Measurements from ENCODE around the gene ADM2.
A peak's percentile ranks its signal among the peaks of the same experiment; 100 is the strongest.

ADM2 gene

GRCh38 chr22:50467773-50468440 is 13.4 kb upstream of the ADM2 start:
- DNase-seq (ENCODE audit: low spot score) = no peak

GRCh38 chr22:50468626-50469025 is 12.7 kb upstream of the ADM2 start:
- DNase-seq (ENCODE audit: low spot score) = no peak

DNA sequence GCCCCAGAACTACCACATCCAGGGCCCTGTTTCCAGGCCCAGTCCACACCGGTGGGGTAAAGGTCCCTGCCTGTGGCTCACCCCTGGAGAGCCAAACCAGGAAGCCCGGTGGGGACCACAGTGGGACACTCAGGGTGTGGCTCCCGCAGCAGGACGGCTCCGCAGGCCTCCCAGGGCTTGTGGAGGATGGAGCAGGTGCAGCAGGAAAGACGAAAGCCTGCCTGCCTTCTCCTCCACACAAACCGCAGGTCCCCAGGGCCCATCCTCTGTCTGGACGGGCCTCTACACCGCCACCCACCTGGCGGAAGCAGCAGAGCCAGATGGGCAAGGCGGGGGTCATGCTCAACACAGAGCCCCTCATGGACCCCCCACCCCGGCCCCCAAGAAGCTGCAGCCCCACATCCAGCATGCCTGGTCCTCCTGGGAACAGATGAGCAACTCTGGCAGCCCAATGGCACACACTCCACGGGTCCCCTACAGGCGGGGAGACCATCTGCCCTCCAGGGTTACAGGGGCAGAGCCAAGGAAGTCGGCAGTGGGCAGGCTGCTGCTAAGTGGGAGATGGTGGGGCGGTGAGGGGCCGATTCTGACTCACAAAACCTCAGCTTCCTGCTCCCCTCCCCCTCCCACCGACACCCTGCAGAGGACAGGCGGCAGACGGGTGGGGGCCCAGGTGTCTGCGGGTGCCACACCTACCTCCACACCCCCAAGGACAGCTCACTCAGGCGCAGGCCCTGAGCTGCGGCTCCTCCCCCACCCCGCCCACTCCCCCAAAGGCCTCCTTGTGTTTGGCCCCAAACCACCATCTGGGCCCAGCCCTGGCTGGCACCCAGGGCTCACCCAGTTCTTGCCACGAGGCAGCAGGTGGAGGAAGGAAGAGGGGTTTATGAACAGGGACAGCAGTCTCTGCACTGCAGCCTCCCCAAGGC is 11.7 kb upstream of the ADM2 start:
- peak; percentile 76 for DNase-seq (ENCODE audit: low spot score)

GRCh38 chr22:50470491-50470890 is 10.9 kb upstream of the ADM2 start:
- DNase-seq (ENCODE audit: low spot score) = no peak

DNA sequence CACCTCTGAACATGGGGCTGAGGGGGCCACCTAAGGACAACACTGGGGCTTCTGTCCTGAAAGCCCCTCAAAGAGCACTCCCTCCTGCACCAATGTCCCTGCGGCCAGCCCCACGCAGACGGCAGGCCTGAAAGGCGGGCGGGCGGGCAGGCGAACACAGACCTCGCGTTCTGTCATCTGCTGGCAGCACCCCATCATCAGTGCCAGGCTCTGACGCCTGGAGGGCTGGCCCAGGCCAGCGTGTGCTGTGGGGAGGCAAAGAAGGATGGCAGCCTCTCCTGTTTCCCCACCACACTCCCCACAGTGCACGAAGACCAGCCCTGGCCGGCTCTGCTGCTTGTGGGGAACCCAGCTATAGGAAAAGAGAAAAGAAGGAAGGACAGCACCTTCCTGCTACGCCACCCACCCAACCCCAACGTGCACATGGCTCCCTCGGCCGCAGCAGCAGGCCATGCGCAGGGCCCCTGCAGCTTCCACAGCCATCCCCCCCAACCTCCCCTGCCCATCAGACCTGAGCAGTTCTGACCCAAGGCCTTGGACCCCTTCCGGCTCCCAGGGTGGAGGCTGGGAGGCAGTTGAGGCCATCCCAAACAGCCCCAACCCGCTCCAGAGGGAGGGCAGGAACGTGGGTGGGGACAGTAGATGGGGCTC is 10.0 kb upstream of the ADM2 start:
- no peak for DNase-seq (ENCODE audit: low spot score)

GRCh38 chr22:50471962-50472361 is 9.4 kb upstream of the ADM2 start:
- no peak for DNase-seq (ENCODE audit: low spot score)

GRCh38 chr22:50473088-50473487 is 8.3 kb upstream of the ADM2 start:
- peak; percentile 65 for DNase-seq (ENCODE audit: low spot score)

- peak; percentile 74 for DNase-seq (ENCODE audit: low spot score)
Measured at GRCh38 chr22:50473855-50474671, 7.3 kb upstream of the ADM2 start.

DNA sequence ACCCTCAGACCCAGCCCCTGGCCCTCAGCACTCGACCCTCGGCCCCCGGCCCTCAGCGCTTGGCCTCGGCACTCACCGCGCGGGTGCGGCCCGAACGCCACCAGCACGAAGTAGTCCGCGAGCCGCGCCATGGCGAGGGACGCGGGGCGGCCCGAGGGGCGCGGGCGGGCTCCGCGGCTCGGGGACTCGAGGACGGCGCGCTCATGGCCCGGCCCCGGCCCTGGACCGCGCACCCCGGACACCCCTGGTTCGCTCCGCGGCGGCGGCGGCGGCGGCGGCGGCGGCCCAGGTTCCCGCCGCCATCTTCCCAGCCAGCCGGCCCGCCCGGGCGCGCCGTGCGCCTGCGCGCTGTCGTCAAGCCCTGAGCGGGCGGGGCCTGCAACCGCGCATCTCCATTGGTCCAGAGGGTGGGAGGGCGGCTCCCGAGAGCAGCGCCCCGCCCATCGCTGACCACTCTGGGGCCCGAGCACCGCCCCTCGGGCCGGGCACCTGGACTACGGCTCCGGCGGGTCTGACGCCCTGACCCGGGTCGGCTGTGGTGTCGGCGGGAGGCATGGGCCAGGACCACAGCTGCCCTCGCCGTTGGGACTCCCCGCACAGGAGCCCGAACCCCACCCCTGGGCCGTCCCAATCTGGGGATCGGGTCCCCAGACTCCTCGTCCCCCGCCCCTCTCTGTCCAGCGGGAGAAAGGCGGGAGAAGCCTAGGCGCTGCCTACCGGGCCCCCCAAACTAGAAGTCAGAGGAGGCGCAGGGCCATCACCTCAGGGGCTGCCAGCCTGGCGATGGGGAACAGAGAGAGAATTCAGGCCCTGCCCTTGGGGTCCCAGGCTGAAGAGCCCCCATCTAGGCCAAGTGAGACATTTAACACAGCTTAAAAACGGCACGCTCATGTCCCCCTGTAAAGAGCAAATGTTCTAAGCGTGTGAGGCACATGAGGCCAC is 6.4 kb upstream of the ADM2 start, which contains the start of gene SBF1:
TSS of gene SBF1 (minus strand) at position 326 of the 942 bp plus-strand sequence. CDS start at position 131, 195 bp downstream.
- DNase-seq (ENCODE audit: low spot score) = peak; percentile 100

DNA sequence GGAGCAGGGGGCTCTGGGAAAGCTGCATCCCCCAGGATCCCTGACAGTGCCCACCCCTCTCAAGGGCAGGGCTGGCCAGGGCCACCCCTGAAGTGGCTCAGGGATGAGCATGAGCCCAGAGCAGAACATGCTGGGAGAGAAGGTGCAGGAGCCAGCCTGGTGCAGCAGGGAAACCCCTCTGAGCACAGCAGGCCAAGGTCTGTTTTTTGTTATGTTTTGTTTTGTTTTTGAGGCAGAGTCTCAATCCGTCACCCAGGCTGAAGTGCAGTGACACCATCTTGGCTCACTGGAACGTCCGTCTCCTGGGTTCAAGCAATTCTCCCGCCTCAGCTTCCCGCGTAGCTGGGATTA is 5.7 kb upstream of the ADM2 start:
- no peak for DNase-seq (ENCODE audit: low spot score)

DNA sequence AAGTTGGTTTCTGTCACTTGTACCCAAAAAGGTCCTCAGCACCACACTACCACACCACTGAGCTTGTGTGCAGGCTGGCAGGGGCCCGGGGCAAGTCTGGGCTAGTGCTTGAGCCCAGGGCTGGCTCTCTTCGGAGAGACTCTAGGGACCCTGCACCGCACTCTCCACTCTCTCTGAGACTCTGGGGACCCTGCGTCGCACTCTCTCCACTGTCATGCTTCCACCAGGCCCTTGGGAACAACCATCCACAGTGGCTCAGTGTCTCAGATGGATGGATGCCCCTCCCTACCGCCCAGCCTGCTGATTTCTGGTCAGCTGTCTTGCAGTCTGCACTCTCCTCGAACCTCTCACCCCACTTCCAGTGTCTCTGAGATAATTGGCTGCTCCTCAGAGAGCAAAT is 4.5 kb upstream of the ADM2 start:
- no peak for DNase-seq (ENCODE audit: low spot score)

DNA sequence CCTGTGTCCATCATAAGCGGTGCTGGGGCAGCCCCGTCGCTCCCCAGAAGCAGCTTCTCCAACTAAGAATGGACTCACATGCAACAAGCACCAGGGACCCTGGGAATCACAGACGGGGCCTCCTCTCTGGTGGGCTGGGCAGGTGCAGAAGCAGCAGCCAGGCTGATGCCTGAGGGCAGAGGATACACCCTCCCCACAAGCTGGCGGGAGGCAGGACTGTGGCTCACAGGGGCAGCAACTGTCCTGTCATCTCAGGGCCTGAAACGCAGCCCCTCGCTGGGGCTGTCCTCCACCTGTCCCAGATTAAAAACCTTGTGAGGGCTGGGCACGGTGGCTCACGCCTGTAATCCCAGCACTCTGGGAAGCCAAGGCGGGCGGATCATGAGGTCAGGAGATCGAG is 3.4 kb upstream of the ADM2 start:
- no peak for DNase-seq (ENCODE audit: low spot score)

DNA sequence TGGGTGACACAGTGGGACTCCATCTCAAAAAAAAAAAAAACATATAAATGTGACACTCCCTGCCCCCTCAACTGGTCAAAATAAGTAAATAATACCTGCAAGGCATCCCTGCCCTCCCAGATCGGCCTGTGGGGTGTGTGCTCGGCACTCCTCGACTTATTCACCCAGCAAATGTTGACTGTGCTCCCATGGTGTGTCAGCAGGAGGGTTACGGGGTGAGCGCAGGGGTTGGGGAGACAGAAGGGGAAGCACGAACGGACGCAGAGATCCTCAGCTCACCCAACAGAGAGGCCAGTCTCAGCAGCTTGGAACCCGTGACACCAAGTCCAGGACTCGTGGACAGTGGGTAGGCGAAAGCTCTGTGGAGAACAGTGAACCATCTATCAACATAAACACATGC is 1.6 kb upstream of the ADM2 start:
- no peak for DNase-seq (ENCODE audit: low spot score)

DNA sequence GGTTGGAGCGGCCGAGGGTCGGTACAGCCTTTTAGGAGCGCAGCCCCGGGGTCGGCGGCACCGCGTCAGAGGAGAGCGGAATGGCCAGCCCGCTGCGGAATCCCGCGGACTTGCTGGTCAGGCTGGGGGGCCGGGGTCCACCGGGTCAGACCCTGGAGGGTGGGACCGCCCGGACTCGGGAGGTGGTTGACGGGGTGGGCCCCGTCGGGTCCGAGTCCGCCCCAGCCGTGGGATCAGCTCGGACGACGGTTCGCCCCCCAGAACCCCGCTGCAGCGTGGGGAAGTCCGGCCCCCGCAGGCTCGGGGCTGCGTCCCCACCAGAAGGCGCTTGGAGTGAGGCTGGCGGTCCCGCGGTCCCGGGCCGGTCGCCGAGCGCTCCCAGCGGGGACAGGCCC is 301 bp upstream of the ADM2 start:
- no peak for DNase-seq (ENCODE audit: low spot score)

DNA sequence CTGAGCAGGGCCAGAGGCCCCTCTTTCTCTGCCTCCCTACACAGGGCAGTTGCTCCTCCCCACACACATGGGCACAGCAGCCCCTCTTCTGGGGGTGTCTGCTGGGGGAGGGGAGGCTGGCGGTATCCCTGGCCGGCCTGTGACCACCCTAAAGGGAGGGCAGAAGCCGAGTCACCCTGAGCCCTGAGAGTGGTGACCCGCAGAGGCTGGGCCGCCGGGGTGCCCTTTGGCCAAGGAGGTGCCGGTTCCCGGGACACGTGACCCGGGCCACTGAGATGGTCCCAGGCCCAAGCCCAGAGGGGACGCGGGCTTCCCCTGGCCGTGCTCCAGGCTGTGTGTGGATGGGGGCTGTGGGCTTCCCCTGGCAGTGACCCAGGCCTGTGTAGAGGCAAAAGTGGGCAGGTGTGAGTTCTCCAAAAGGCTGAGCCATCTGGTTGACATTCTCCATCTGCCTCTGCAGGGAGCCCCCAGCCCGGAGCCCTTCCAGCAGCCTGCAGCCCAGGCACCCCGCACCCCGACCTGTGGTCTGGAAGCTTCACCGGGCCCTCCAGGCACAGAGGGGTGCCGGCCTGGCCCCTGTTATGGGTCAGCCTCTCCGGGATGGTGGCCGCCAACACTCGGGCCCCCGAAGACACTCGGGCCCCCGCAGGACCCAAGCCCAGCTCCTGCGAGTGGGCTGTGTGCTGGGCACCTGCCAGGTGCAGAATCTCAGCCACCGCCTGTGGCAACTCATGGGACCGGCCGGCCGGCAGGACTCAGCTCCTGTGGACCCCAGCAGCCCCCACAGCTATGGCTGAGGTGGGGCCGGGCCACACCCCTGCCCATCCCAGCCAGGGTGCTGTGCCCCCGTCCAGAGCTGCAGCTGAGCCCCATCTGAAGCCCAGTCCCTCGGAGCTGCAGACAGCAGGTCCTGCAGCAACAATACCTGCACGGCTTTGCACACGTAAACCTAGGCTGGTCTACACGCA is 1.0 kb downstream of the ADM2 start:
- no peak for DNase-seq (ENCODE audit: low spot score)

GRCh38 chr22:50483106-50483505 is 1.8 kb downstream of the ADM2 start:
- DNase-seq (ENCODE audit: low spot score) = no peak

GRCh38 chr22:50483556-50483955 is 2.2 kb downstream of the ADM2 start:
- no peak for DNase-seq (ENCODE audit: low spot score)

DNA sequence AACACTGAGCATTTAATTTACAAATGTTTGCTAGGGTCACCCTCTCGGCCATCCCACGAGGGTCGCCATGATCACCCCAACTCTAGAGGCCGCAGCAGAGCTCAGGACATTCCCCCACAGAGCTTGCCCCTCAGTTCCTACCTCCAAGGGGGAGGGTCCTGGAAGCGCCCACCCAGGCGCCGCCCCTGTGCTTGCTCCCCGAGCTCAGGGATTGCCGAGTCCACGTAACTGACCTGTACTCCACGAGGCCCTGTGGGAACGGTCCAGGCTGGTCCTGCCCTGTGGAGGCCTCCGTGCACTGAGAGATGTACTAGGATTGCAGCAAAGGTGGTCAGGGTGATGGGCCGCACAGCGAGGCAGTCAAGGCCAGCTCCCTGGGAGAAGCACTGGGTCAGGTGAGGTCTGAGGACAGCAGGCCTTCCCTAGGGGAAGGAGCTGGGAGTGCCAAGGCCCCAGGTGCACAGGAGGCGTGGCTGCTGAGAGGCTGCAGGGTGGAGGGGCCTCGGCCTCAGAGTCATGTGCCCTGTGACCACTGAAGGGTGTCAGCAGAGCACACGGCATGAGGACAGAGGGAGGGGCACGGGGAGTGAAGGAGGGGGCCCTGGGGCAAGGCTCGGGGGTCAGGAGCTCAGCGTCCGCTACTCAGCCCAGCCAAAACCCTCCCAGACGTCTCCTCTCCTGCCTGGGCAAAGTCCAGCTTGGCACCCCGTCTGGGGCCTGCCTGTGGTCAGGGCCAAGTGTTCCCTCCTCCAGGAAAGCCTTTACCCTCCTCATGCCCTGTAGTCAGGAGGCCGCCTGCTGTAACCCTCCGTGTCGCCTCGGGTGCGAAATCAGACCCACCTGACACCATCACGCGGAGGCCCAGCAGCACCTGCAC is 2.9 kb downstream of the ADM2 start:
- DNase-seq (ENCODE audit: low spot score) = no peak
